ENCODE measurements around the gene NIT1.

NIT1 gene

GRCh38 chr1:161085165-161085564, 32.7 kb upstream of the NIT1 start:
- DNase-seq: no peak

DNA sequence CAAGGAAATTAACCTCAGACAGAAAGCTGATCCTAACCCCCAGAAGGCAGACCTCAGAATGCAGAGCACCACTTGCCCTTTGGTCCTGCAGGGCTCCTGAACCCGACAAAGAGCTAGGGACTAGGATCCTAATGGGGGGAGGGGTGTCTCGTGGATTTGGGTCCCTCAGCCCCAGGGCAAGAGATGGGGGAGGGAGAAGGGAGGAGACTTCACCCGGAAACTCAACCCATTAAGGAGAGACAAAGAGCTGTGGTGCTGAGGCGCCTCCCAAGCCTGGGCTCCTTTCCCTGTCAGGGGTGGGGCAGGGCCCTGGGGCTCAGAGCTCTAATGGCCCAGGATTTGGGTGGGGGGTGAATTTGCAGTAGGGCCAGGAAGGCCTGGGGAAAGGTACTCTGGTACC, 31.4 kb upstream of the NIT1 start:
- DNase-seq: no peak

DNA sequence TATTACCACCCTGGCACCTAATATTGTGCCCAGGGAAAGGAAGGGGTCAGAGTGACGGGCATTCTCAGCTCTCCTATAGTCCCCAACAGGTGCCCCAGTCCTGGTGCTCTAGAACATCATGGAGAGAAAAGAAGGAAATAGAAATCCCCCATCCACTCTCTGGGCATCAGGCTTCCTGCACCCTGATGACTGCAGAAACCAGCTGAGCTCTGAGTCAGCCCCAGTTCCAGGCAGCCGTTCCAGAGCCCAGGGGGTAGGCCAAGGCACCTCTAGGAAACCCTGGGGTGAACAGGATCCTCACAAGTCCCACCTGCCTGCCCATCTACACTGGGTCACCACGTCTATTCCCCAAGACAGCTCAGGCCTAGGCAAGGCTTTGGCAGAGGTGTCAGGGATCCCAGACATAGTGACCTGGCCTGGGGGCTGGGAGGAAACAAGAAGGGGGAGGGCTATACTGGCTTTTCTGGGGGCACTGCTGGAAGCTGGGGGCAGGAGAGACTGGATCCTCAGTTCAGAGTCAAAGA, 29.3 kb upstream of the NIT1 start:
- no peak for DNase-seq

GRCh38 chr1:161089251-161089924, 28.5 kb upstream of the NIT1 start, which contains the start of gene NECTIN4:
TSS of gene NECTIN4 (minus strand) at chr1:161089558. CDS start at chr1:161089296, 262 bp downstream.
- DNase-seq: peak; percentile 37

DNA sequence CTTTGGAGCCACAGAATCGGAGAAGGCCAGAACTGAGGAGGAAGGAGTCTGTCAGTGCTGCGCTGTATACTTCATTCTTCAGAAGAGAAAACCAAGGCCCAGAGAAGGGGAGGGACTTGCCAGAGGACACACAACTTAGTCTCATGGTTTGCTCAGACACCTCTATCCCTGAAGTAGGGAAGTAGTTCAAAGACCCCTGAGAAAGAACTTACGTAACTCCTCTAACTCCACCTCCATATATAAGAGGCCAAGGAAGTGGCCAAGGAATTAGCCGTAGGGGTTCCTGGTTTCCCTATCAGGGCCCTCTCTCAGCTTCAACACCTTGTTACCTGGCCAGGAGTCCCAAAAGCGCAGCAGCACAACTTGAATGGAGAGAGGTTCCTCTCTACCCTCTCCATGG, 28.0 kb upstream of the NIT1 start:
- no peak for DNase-seq

DNA sequence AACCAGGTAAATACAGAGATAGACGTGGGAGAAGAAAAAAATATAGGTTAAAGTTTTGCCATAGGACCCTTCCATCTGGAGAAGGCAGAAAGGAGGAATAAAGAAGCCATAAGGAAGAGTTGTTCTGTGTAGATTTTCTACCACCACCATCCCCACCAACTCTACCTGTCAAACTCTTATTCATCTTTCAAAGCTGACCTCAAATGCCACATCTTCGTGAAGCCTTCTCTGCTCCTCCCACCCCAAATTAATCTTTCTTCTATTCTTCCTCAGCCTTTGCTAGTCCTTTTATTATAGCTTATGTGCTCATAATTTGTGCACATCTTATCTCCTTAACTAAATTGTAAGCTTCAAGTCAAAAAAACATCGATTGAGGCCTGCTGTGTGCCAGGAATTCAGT, 27.3 kb upstream of the NIT1 start:
- DNase-seq: no peak

GRCh38 chr1:161091093-161091492, 26.8 kb upstream of the NIT1 start:
- DNase-seq: no peak

GRCh38 chr1:161091796-161092507, 26.0 kb upstream of the NIT1 start:
- no peak for DNase-seq

GRCh38 chr1:161092621-161093028, 25.3 kb upstream of the NIT1 start:
- no peak for DNase-seq

DNA sequence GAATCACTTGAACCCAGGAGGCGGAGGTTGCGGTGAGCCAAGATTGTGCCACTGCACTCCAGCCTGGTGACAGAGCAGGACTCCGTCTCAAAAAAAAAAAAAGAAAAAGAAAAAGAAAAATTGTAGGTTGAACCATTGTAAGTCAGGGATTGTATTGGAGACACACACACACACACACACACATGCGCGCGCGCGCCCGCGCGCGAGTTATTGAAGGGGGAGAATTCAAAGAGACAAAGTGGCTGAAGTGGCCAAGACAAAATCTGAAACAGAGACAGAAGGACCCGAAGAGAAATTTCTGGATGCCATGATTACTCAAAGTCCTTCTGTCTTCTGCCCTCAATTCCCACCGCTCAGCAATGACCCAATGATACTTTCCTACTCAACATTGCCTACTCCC, 23.4 kb upstream of the NIT1 start:
- no peak for DNase-seq

GRCh38 chr1:161095230-161095629, 22.7 kb upstream of the NIT1 start:
- DNase-seq: no peak

- DNase-seq: peak; percentile 27
Observed at GRCh38 chr1:161096015-161096414, 21.9 kb upstream of the NIT1 start.

DNA sequence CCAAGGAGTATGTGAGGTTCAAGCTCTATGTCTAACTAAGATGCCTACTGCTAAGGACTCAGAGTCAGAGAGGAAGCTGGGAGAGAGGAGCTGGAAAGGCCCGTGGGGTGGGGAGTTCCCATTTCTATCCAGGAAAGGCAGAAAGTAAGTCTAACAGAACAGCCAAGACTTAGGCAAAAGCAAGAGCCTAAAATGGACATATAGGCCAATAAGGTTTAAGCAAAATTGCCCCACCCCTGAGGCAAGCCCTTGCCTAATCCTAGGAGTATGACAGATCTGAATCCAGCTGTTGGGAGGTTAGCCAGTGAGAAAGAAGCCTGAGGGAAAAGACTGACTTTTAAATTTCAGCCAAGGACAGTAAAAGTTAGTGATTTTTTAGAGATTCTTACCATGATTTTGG, 21.4 kb upstream of the NIT1 start:
- peak; percentile 59 for DNase-seq

GRCh38 chr1:161098210-161099068, 19.5 kb upstream of the NIT1 start, which contains the start of gene KLHDC9:
TSS of gene KLHDC9 (plus strand) at chr1:161098361. CDS start at chr1:161098536, 175 bp downstream.
- no peak for DNase-seq

DNA sequence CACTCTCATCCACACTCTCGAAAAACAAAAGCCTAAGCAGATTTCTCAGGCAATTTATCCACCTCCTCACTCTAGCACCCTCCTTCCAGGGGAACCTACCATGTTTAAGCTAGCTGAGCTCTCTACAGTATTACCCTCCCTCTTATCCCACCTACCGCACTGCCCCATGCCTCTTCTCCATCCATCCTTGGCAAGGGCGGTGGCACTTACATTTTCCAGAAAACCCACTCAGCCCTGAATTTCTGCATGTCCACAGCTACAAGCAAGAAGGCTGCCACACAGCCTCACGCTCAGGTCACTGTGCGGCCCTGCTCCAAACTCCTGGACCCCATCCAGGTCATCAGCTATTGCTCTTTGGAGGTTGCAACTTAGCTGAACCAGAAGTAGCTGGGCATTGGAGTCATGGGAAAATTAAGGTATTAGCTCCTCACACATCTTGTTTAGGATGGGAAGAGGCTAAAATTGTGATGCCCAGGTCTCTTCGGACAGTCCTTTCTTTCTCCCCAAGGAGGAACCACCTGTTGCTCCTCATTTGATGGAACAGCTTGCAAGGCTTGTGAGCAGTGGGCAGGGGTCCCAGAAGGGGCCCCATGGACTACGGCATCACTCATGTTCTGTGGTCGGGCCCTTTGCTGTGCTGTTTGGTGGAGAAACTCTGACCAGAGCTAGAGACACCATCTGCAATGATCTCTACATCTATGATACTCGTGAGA, 18.7 kb upstream of the NIT1 start:
- no peak for DNase-seq

DNA sequence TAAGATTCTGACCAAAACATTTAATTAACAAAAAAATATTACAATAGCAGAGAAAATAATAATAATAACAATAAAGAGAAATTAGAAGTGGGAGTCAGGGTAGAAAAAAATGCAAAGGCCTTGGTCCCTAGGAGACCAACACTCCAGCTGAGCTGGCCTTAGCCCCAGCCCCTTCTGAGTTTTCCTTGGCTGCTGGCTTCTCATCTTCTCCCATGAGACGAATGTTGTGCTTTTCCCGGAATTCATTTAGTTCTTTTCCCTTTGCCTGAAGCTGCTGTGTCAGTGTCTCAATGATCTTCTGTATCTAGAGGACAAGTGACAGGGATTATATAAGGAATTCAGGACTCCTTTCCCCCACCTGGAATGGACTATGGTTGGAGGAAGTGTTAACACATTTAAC, 17.3 kb upstream of the NIT1 start:
- no peak for DNase-seq

DNA sequence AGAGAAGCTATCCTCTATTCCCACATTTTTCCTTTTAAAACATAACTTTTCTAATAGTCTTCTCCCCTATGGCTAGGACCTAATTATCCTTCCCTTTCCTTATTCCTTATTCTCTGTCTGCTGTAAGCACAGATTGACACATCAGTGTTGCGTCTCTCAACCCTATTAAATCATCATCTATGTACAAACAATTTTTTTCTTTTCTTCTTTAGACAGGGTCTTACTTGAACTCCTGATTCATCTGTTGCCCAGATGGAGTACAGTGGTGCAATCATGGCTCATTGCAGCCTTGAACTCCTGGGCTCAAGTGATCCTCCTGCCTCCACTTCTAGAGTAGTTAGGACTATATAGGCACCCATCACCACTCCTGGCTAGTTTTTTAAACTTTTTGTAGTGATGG, 11.5 kb upstream of the NIT1 start:
- peak; percentile 13 for DNase-seq

DNA sequence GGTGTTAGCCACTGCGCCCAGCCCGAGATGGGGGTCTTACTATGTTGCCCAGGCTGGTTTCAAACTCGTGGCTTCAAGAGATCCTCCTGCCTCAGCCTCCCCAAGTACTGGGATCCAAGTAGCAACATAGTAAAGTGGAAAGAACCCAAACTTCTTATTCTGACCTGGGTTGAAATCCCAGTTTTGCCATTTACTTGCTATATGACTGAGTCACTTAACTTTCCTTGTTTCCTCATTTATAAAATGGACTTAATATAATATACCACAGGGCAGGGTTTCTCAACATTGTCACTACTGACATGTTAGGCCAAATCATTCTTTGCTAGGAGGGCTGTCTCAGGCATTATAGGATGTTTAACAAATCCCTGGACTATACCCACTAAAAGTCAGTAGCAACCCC, 6.8 kb upstream of the NIT1 start:
- DNase-seq: peak; percentile 28

DNA sequence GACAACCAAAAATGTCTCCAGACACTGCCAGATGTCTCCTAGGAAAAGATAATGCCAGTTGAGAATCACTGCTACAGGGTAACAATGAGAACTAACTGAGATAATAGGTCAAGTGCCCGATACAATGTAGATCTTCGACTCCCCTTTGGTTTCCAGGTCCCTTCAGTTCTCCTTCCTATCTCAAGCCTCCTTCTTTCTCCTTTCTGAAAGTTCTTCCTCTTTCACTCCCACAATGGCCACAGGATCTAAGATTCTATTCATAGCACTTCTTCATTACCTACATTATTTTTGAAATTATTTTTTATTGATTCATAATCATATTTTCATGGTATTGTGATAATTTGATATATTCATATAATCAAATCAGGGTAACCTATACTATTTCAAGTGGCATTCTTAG, 6.4 kb upstream of the NIT1 start:
- DNase-seq: peak; percentile 68

DNA sequence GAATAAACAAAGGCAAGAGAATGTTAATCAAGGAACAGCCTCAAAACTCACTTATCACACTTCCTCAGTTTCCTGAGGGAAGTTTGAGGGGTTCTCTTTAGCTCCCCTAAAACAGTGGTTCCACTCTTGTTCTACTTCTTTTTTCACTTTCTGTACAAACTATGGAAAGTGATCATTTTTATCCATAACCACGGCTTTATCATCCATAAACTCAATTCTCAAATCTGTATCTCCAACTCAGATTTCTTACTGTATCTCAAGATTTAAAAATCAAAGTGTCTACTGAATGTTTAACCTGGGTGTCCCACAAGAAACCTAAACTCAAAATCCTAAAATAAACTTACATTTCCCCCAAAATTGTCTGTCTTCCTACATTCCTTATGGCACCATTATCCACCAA, 4.0 kb upstream of the NIT1 start:
- no peak for DNase-seq

DNA sequence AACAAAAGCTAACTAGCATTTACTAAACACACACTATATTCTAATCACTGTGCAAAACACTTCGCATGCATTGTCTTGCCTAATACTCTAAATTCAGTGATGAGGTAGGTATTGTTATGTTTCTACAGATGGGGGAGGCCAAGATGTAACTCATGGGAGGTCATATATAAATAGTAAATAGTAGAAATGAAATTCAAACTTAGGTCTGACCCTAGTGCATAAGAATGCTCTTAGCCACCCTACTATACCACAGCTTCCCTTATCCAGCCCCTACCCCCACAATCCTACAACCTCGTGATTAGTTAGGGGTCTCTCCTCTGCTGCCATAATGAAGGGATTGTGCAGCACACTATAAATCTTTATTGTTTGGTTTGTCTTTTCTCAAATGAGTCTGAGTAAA, 3.3 kb upstream of the NIT1 start:
- DNase-seq: peak; percentile 15

GRCh38 chr1:161115132-161115711, 2.7 kb upstream of the NIT1 start:
- peak; percentile 52 for DNase-seq

Measured in MV-4-11 (cell line).